Heart left ventricle (tissue), 13 donors: Measurements from ENCODE around the gene KLHL22.

Experiments
- CTCF ChIP-seq, 12 donors: fragments of 200-600 bp; sonication (generic) in 4 of 12; IDR thresholded peaks; one replicate each; pipeline versions ENCODE4 v1.5.0 to v1.8.0; 2018 to 2022; ENCODE audit warnings: antibody characterized with exemption in 12 of 12, mild to moderate bottlenecking in 5 of 12
- POLR2A ChIP-seq, 2 donors: fragments of 450-650 bp; IDR thresholded peaks; one replicate each; pipeline ENCODE4 v1.6.1; 2017; ENCODE audit warnings: antibody characterized with exemption in 2 of 2, mild to moderate bottlenecking in 2 of 2, moderate library complexity in 2 of 2
- donor health status: ischemic (EF 13 %, LVEDD 7.1; RV severe dilation, severe dysfunction).
- donor health status: DM: no; HTN: yes; CAD: no.
- donor health status: DM: no; HTN: no; CAD: no.
- donor health status: ischemic (EF 25% LVEDD 6.9; RV normal size, moderate dysfunction).
- donor health status: ischemic (EF 25% LVEDD 5.7; RV mildly dilated, moderate dysfunction).
- donor health status: ischemic (EF 35%, LVEDD 5.7; RV mildly dilated, moderate dysfunction).
- donor health status: nonischemic (EF 11% LVEDD 7.7; RV severe dilation, severe dysfunction).
- donor health status: DM: yes; HTN: yes; CAD: no.
- donor health status: PGD.
- donor health status: ischemic (EF 29% LVEDD 5.4; RV normal size, mild dysfunction).
- donor health status: nonischemic (EF 23%, LVEDD 6.1; RV moderate dilation, normal function).

- no peak for TF ChIP-seq CTCF (IDR thresholded peaks at IDR 0.05)
- no peak for TF ChIP-seq POLR2A (IDR thresholded peaks at IDR 0.05)
Measured at GRCh38 chr22:20435436-20436306, 59.9 kb downstream of the KLHL22 start.
